A549 (cell line): Measurements from ENCODE around the gene GPSM1.

Experiments used
- ATOH8 ChIP-seq: fragments of 250-450 bp; sonication (Bioruptor Pico); IDR thresholded peaks from 2 replicates; pipeline ENCODE4 v1.5.0; 2020; ENCODE audit warnings: low read depth, mild to moderate bottlenecking, moderate library complexity
- BHLHE40 ChIP-seq: IDR thresholded peaks from 2 replicates; pipeline ENCODE4 v1.6.1; 2012; ENCODE audit warnings: low read depth, low read length, inconsistent platforms
- CTCF ChIP-seq: fragments of >200 bp; sonication (Bioruptor Twin); formaldehyde crosslinking; IDR thresholded peaks from 3 replicates; pipeline ENCODE4 v1.5.1; 2016
- E2F6 ChIP-seq: IDR thresholded peaks from 2 replicates; pipeline ENCODE4 v1.6.1; 2012; ENCODE audit warnings: low read depth, borderline replicate concordance
- EP300 ChIP-seq, 2 experiments: fragments of >200 bp; sonication (Bioruptor Twin); formaldehyde crosslinking; IDR thresholded peaks; 2 replicates in 1 of 2; 3 replicates in 1 of 2; pipeline ENCODE4 v1.6.1; 2016 to 2017
- FOSL2 ChIP-seq, 2 experiments: fragments of 450-650 bp in 1 of 2; fragments of >200 bp in 1 of 2; sonication (Bioruptor Twin) in 1 of 2; formaldehyde crosslinking; IDR thresholded peaks; 2 replicates each; pipeline versions ENCODE4 v1.5.0 to v1.6.1; 2016 to 2020; ENCODE audit warnings: mild to moderate bottlenecking in 1 of 2, moderate library complexity in 1 of 2
- MAFK ChIP-seq: fragments of 450-650 bp; IDR thresholded peaks from 2 replicates; pipeline ENCODE4 v1.6.1; 2014; ENCODE audit not compliant: partially characterized antibody
- MAZ ChIP-seq: fragments of 150-350 bp; IDR thresholded peaks from 2 replicates; pipeline ENCODE4 v1.6.1; 2014; ENCODE audit warnings: antibody characterized with exemption, low read depth, low read length, borderline replicate concordance
- MYC ChIP-seq: IDR thresholded peaks from 2 replicates; pipeline ENCODE4 v1.6.1; 2012; ENCODE audit warnings: mild to moderate bottlenecking, inconsistent platforms, low read length, improper control_type of control experiment, borderline replicate concordance
- PBX3 ChIP-seq: IDR thresholded peaks from 2 replicates; pipeline ENCODE4 v1.6.1; 2012
- POLR2A ChIP-seq: IDR thresholded peaks from 2 replicates; pipeline ENCODE4 v1.6.1; 2012; ENCODE audit warnings: mild to moderate bottlenecking, low read length
- REST ChIP-seq: fragments of 200-600 bp; sonication (generic); IDR thresholded peaks from 2 replicates; pipeline ENCODE4 v1.6.1; 2016; ENCODE audit warnings: antibody characterized with exemption, mild to moderate bottlenecking, moderate library complexity
- SREBF2 ChIP-seq: fragments of 450-650 bp; IDR thresholded peaks from 2 replicates; pipeline ENCODE4 v1.6.1; 2014; ENCODE audit warnings: mild to moderate bottlenecking, moderate library complexity
- USF2 ChIP-seq: fragments of 450-650 bp; IDR thresholded peaks from 2 replicates; pipeline ENCODE4 v1.6.1; 2014; ENCODE audit warnings: antibody characterized with exemption

- peak; percentile 30; the same call in 1 of the 2 replicates for TF ChIP-seq E2F6
- no peak for TF ChIP-seq PBX3
- no peak for TF ChIP-seq USF2
- peak; percentile 93 for TF ChIP-seq CTCF
- TF ChIP-seq MAFK = no peak
- peak; percentile 92 for TF ChIP-seq POLR2A
- no peak for TF ChIP-seq REST
- 0 out of 2 replicates have a peak, but pooled peaks have one; percentile 47 for TF ChIP-seq MAZ
- TF ChIP-seq SREBF2 = no peak
- TF ChIP-seq MYC = no peak
- TF ChIP-seq BHLHE40 = no peak
- TF ChIP-seq EP300 (IDR thresholded peaks at IDR 0.05) = no peak
- no peak for TF ChIP-seq FOSL2 (IDR thresholded peaks at IDR 0.05)
- no peak for TF ChIP-seq FOSL2 (CRISPR knock-in tag; IDR thresholded peaks at IDR 0.05)
- no peak for TF ChIP-seq ATOH8
Measured at GRCh38 chr9:136400038-136400834, 72.9 kb downstream of the GPSM1 start, which contains the start of gene SNAPC4.
